Chondrocyte (in vitro differentiated cells): ENCODE results near the gene GYS1. TPM values are rescaled to one million over a fixed set of nuclear protein-coding genes. Genes with fewer than 3 reads are reported as not detected.
A peak's percentile ranks its signal among the peaks of the same experiment; 100 is the strongest.

Source experiments
- DNase-seq: peaks from one replicate; pipeline ENCODE4 v3.0.0; 2021; ENCODE audit warnings: mixed read lengths, low spot score
- H3K27ac Mint-ChIP-seq: one replicate; pipeline ENCODE4 v1.8.0; 2021; ENCODE audit warnings: mild to moderate bottlenecking, moderate library complexity, mixed read lengths; ENCODE audit not compliant: unreplicated experiment
- H3K27me3 Mint-ChIP-seq: 2 replicates; pipeline ENCODE4 v1.8.0; 2021; ENCODE audit warnings: low read depth, mixed read lengths
- H3K36me3 Mint-ChIP-seq: 2 replicates; pipeline ENCODE4 v1.8.0; 2021; ENCODE audit warnings: low read depth, mixed read lengths
- H3K4me1 Mint-ChIP-seq: 2 replicates; pipeline ENCODE4 v1.8.0; 2021; ENCODE audit warnings: low read depth, mild to moderate bottlenecking, mixed read lengths
- H3K4me3 Mint-ChIP-seq: one replicate; pipeline ENCODE4 v1.8.0; 2021; ENCODE audit warnings: mild to moderate bottlenecking, moderate library complexity, mixed read lengths; ENCODE audit not compliant: unreplicated experiment
- H3K9me3 Mint-ChIP-seq: 2 replicates; pipeline ENCODE4 v1.8.0; 2021; ENCODE audit warnings: low read depth, mixed read lengths
- total RNA-seq: library from RNA; stranded (reverse); gene quantifications from 3 replicates; pipeline ENCODE4 v1.2.1, GENCODE V29; 2021
- TF ChIP-seq, protein P1 (sequence below): fragments of 200-600 bp; sonication (generic); IDR thresholded peaks from 2 replicates; pipeline ENCODE4 v1.5.0; 2021; ENCODE audit warnings: antibody characterized with exemption, mild to moderate bottlenecking, moderate library complexity

GYS1 gene
- total RNA-seq, 1 donor from 2014 or later, result 51.1 TPM

DNA sequence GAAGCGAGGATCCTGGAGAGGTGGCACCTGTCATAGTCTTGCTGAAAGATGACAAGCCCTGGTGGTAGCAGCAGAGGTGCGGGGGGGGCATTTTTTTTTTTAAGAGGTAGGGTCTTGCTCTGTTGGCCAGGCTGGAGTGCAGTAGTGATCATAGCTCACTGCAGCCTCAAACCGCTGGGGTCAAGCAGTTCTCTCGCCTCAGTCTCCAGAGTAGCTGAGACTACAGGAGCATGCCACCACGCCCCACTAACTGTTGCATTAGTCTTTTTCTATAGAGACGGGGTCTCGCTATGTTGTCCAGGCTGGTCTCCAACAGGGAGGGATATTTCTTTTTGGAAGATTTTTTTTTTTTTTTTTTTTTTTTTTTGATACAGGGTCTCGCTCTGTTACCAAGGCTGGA is 35.1 kb downstream of the GYS1 start:
- DNase-seq, result no peak
- Mint-ChIP-seq H3K27me3 (no peaks in the 10 kb centered on the region), H3K4me3 (no peak overlapping the region), H3K27ac (peak overlapping the region; percentile 17), H3K9me3 (no peaks in the 10 kb centered on the region), H3K36me3 (peaks cover 13% of the 10 kb centered on the region), H3K4me1 (peaks cover 37% of the 10 kb centered on the region)
- TF ChIP-seq, protein P1, sequence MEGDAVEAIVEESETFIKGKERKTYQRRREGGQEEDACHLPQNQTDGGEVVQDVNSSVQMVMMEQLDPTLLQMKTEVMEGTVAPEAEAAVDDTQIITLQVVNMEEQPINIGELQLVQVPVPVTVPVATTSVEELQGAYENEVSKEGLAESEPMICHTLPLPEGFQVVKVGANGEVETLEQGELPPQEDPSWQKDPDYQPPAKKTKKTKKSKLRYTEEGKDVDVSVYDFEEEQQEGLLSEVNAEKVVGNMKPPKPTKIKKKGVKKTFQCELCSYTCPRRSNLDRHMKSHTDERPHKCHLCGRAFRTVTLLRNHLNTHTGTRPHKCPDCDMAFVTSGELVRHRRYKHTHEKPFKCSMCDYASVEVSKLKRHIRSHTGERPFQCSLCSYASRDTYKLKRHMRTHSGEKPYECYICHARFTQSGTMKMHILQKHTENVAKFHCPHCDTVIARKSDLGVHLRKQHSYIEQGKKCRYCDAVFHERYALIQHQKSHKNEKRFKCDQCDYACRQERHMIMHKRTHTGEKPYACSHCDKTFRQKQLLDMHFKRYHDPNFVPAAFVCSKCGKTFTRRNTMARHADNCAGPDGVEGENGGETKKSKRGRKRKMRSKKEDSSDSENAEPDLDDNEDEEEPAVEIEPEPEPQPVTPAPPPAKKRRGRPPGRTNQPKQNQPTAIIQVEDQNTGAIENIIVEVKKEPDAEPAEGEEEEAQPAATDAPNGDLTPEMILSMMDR, result no peak

DNA sequence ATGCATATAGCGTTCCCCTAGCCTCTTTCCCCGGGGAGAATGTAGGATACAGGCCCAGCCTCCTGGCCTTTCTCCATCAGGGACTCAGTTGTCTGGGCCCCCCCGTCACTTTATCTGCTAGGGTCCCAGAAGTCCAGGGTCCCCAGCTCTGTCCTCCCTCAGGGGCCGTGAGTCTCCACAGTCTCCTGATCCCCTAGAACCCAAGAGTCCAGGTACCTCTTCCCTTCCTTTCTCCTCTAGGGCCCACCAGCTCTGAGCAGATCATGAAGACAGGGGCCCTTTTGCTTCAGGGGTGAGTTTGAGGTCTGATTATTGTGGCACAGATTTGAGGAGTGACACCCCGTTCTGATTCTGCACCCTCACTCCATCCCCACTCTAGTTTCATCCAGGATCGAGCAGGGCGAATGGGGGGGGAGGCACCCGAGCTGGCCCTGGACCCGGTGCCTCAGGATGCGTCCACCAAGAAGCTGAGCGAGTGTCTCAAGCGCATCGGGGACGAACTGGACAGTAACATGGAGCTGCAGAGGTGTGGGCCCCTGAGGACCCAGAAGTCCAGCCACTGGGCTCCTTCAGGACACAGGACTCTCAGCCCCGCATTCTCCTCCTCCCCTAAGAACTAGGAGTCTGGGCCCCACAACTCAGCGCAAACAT is 37.7 kb downstream of the GYS1 start:
- Mint-ChIP-seq H3K36me3 (peaks cover 7% of the 10 kb centered on the region), H3K4me3 (peak overlapping the region; percentile 85), H3K27me3 (no peaks in the 10 kb centered on the region), H3K4me1 (peaks cover 21% of the 10 kb centered on the region), H3K9me3 (no peaks in the 10 kb centered on the region), H3K27ac (peak overlapping the region; percentile 92)
- TF ChIP-seq, protein P1, result no peak
- no peak for DNase-seq

DNA sequence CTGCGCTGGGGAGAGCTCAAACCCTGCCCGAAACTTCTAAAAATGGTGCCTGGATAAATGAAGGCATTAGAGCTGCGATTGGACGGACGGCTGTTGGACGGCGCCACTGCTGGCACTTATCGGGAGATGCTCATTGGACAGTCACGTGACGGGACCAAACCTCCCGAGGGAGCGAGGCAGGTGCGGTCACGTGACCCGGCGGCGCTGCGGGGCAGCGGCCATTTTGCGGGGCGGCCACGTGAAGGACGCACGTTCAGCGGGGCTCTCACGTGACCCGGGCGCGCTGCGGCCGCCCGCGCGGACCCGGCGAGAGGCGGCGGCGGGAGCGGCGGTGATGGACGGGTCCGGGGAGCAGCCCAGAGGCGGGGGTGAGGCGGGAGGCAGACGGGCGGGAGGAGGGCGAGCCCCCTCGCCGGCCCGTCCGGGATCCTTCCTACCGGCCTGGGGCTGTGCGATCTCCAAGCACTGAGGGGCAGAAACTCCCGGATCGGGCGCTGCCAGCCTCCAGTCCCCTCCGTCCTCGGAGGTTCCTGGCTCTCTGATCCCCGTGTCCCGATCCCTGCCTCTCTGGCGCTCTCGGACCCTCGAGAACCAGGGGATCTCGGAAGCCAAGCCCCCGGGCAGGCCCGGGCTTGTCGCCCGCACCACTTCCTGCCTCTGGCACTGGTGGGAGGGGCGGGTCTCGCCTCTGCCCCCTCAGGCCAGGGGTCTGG is 38.4 kb downstream of the GYS1 start, which contains the start of gene BAX:
Gene BAX (plus strand): TSS at position 281 of the 713 bp plus-strand sequence. CDS start 54 bp downstream, at position 335.
- Mint-ChIP-seq H3K27me3 (no peaks in the 10 kb centered on the region), H3K4me3 (peak within 1 kb of the TSS; percentile 85), H3K4me1 (peaks cover 21% of the 10 kb centered on the region), H3K36me3 (peaks cover 7% of the 10 kb centered on the region), H3K9me3 (no peaks in the 10 kb centered on the region), H3K27ac (peak within 1 kb of the TSS; percentile 92)
- TF ChIP-seq, protein P1, result peak; percentile 14
- DNase-seq, result peak; percentile 99

DNA sequence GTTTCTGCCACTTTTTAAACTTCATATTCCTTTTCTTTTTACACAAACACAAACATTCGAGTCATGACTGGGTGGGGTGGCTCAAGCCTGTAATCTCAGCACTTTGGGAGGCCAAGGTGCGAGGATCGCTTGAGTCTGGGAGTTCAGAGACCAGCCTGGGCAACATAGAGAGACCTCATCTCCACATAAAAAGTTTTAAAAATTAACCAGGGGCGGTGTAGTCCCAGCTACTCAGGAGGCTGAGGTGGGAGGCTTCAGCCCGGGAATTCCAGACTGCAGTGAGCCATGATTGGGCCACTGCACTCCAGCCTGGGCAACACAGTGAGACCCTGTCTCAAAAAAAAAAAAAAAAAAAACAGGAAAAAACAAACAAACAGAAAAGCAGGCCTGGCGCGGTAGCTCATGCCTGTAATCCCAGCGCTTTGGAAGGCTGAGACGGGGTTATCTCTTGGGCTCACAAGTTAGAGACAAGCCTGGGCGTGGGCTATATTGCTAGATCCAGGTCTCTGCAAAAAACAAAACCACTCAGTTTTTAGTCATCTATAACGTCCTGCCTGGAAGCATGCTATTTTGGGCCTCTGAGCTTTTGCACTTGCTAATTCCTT is 39.0 kb downstream of the GYS1 start:
- Mint-ChIP-seq H3K27me3 (no peaks in the 10 kb centered on the region), H3K36me3 (peaks cover 7% of the 10 kb centered on the region), H3K4me3 (peak overlapping the region; percentile 85), H3K9me3 (no peaks in the 10 kb centered on the region), H3K4me1 (peaks cover 21% of the 10 kb centered on the region), H3K27ac (peak overlapping the region; percentile 84)
- TF ChIP-seq, protein P1, result no peak
- no peak for DNase-seq

DNA sequence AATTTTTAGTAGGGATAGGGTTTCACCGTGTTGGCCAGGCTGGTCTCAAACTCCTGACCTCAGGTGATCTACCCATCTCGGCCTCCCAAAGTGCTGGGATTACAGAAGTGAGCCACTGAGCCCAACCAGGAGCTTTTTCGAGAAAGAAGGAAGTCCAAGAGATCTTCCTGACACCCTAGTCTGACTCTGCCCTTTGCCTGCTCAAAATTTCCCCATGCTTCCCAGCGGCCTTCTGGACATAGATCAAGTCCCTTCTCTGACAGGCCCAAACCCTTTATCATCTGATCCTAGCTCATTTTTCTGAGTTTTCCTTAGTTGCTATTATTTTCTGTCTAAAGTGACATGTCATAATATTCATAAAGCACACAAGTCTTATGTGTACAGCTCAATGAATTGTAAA is 40.0 kb downstream of the GYS1 start:
- Mint-ChIP-seq H3K27ac (no peak overlapping the region), H3K9me3 (no peaks in the 10 kb centered on the region), H3K4me1 (peaks cover 23% of the 10 kb centered on the region), H3K36me3 (peaks cover 7% of the 10 kb centered on the region), H3K4me3 (no peak overlapping the region), H3K27me3 (no peaks in the 10 kb centered on the region)
- DNase-seq, result no peak
- TF ChIP-seq, protein P1, result no peak
